NOMO-1 (cell line): ENCODE results near the gene CAPN9.
"Not testable (repeated sequence)": the region's sequence is repeated elsewhere in the genome, so short reads cannot be mapped to it uniquely, and the experiment has no call there.

ENCODE experiments used
- DNase-seq, 2 experiments: peaks; one replicate each; lab custom pipeline; 2025; ENCODE audit not compliant: unreplicated experiment in 2 of 2; lab: John Stamatoyannopoulos, UW

Gene CAPN9

GRCh38 chr1:230709619-230710542 lies 37.3 kb upstream of the CAPN9 start:
- no peak for DNase-seq

DNA sequence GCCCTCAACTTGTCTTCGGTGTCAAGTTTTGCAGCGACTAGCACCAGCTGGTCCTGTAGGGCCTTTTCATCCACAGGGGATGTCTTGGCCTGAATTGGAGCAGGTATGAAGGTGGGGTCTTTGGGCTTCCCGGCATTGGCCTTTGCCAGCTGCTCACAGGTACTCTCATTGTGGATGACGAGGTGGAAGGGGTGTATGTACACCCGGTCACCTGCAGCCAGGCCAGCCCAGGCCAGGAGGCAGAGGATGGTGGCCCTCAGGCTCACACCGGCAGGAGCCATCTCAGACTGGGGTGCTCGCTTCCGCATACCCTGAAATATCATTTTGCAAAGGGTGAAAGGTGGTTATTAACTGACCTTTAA lies 36.7 kb upstream of the CAPN9 start:
- DNase-seq = no peak

- no peak for DNase-seq
Observed at GRCh38 chr1:230711245-230711644, 35.9 kb upstream of the CAPN9 start.

DNA sequence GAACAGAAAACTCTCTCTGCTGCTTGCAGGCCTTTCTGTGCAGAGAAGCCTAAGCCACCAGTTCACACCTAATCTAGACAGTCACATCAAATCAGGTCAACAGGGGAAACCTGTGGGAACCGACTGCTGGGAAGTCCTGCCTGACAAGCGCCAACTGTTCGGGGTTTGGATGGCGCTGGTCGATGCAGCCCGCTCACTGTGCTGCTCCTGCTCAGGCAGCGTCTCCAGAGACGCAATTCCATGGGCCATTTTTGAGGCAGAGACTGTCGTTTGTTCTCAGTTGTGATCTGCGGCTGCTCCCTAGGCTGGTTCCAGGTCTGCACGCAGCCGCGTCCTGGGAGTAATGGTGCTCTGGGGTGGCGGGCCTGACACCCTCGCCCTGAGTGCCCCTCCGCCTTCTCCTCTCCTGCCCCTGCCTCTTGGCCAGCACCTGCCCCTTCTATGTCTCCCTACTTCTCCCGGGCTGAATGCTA lies 34.7 kb upstream of the CAPN9 start:
- DNase-seq = no peak

GRCh38 chr1:230713138-230713537 lies 34.0 kb upstream of the CAPN9 start:
- no peak for DNase-seq

DNA sequence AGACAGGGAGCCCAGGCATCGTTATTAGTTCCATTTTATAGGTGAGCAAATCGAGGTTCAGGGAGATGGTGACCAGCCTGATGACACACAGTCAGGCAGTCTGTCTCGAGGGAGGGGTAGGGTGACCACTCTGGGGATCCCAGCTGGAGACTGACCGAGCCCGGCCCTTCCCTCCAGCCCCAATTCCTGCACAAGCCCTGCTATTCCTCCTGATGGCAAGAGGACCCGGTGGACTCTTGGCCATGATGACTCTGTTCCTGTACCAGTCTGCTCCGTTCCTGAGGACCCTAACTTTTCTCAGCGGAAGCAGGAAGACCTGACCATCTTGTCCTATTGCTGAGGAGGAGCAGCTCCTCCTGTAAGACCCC lies 33.7 kb upstream of the CAPN9 start:
- DNase-seq = no peak

DNA sequence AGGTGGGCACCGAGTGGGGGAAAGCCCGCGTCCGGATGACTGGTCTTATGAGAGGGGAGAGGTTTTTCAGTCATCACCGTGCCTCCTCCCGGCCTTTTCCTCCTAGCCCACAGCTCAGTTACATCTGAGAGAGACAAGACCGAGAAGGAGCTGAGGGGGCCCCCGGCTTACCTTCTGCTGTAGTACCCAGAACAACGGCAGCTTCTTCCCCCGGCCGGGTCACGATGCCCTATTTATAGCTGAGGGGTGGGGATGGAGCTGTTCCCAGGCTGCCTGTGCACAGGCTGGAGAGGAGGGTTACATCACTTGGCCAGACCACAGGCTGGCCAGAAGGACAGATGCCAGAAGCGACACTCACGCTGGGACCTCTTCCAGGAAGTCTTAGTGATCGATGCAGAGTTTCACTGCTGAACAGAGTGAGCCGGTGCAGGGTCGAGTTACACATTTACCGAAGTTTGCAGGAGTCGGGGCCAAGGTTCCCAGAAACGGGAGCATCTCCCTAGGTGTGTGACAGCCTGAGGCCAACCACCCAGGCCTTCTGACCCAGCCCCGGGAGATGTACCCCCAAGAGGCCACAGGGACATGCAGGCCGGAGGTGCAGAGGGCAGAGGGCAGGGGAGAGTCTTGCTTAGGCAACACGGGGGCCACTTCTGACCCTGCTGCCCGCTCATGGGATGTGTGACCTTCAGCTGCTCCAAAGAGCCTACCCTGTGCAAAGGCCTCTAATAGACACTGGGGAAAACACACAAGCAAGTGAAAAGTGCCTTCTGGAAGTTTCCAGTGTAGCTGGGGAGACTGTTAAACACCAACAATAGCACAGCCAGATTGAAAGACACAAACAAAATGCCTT lies 33.0 kb upstream of the CAPN9 start, which contains the start of gene AGT:
AGT (minus strand) TSS at position 208 of the 850 bp plus-strand sequence. CDS start 3,299 bp downstream, outside the sequence.
- peak; percentile 54 to 67 for DNase-seq

GRCh38 chr1:230715510-230715909 lies 31.7 kb upstream of the CAPN9 start:
- DNase-seq = no peak

GRCh38 chr1:230716453-230716852 lies 30.7 kb upstream of the CAPN9 start:
- DNase-seq = not testable (repeated sequence)

DNA sequence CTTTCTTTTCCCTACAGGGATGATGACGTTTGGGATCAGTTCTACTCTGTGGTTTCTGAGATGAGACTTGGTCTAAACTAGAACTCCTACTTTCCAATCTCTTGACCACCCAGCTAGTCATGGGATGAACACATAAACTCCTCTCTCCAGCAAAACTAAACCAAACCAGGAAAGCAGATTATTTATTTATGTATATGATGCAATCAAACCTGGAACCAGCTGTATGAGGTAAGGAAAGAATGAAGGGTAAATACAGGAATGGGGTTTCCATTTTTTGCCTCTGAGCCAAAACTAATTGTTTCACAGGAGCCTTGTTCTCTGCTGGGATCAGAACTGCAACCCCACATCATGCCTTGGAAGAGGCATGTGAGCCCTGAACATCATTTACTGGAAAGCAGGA lies 29.9 kb upstream of the CAPN9 start:
- DNase-seq = no peak

DNA sequence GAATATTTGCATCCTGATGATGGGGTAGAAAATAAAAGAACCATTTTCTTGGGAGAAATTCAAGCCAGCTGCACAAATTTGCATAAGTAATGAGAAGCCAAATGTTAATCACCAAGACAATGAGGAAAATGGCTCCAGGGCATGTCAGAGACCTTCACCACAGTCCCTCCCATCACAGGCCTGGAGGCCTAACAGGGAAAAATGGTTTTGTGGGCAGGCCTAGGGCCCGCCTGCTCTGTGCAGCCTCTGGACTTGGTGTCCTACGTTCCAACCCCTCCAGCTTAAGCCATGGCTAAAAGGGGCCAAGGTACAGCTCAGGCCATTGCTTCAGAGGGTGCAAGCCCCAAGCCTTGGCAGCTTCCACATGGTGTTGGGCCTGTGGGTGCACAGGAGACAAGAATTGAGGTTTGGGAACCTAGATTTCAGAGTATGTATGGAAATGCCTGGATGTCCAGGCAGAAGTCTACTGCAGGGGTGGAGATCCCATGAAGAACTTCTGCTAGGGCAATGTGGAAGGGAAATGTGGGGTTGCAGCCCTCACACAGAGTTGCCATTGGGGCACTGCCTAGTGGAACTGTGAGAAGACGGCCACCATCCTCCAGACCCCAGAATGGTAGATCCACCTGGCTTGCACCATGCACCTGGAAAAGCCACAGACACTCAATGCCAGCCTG lies 25.2 kb upstream of the CAPN9 start:
- DNase-seq = not testable (repeated sequence)

GRCh38 chr1:230725256-230726012 lies 21.8 kb upstream of the CAPN9 start:
- DNase-seq = no peak

DNA sequence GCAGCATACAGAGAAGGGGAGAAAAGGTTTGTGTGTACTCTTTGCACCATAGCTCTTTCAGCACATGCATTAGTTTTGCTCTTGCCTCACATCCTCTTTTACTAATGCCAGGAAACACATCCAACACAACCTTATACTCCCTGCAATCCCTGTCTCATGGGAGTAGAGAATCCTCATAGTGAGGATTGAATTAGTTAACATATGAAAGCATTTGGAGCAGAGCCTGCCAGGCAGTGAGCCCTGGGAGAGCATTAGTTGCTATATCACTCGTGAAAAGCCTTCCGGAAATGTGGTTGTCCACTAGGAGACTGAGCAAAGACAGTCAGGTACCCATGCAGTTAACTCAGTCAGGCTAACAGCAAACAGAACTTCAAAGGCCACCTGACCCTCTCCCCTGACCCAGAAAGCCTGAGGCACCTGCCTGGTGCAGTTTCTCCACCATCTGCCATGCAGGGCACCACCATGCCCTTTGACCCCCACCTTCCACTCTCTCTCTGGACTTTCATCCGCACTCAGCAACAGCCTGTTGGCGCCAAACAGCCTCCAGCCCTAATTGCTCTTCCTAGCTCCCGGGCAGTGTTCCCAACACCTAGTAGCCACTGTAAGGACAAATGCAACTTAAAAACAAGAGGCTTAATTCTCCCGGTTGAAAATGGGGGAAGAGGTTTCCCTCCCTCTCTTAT lies 18.3 kb upstream of the CAPN9 start:
- peak; percentile 29 to 58 for DNase-seq

DNA sequence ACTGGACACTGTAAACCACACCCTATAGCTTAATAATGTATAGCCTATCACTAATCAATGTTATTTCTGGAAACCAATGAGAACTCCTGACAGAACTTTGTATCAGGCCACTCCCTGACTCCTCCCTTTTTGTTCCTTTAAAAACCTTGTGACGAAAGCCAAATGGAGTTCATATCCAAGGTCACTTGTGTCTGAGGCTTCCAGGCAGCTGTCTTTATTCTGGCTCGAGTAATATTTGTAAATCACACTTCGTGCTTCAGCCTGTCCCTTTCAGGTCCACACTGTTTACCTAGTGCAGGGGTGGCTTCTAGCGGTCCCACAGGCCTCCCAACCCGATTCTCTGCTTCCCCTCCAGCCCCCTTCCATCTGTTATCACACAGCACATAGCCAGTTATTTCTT lies 16.2 kb upstream of the CAPN9 start:
- no peak for DNase-seq

- DNase-seq = no peak
Observed at GRCh38 chr1:230735447-230735846, 11.7 kb upstream of the CAPN9 start.

GRCh38 chr1:230737622-230738262 lies 9.4 kb upstream of the CAPN9 start:
- peak; percentile 65 to 71 for DNase-seq

GRCh38 chr1:230739564-230740290 lies 7.5 kb upstream of the CAPN9 start:
- no peak for DNase-seq

DNA sequence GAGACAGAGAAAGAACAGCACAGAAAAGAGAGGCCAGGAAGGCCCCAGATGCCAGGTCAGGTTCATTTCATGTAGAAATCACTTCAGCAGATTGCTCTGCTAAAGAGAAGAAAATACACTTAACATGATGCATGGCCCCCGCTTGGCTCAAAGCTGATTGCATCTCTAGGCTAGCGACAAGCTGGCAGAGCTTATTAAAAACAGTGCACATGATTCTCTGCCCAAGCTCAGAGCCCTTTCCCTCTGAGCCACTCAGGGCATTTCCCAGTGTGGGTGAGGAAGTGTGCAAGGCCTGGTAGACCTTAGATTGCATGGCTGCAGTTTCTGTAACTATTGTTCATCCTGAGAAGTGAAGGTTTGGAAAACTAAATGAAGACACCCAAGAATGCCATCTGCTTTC lies 3.3 kb upstream of the CAPN9 start:
- DNase-seq = no peak

DNA sequence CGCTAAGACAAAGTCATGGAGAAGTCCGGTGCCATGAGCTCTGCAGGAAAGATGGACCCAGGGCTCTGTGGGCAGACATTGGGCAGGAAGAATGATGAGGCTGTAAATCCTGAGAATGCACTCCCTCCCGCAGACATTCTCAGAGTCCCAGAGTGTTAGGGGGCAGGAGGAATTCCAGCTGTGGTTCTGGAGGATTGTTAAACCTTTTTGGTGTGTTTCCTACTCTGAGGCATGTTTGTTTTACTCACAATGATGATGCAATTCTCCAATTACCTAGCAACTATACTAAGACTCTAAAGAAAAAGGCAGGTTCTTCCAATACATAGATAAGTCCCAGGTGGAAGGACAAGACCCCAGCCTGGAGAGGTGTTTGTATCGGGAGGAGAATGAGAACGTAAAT lies 2.8 kb upstream of the CAPN9 start:
- DNase-seq = no peak
